HPDE6-E6E7 (cell line): ENCODE data around the gene GOLGA6L25.
"Not testable (repeated sequence)": the region's sequence is repeated elsewhere in the genome, so short reads cannot be mapped to it uniquely, and the experiment has no call there.

Experiments
- DNase-seq: peaks from one replicate; pipeline ENCODE4 v3.0.0; 2011; ENCODE audit warnings: missing footprints; ENCODE audit errors: extremely low spot score

Gene GOLGA6L25, protein sequence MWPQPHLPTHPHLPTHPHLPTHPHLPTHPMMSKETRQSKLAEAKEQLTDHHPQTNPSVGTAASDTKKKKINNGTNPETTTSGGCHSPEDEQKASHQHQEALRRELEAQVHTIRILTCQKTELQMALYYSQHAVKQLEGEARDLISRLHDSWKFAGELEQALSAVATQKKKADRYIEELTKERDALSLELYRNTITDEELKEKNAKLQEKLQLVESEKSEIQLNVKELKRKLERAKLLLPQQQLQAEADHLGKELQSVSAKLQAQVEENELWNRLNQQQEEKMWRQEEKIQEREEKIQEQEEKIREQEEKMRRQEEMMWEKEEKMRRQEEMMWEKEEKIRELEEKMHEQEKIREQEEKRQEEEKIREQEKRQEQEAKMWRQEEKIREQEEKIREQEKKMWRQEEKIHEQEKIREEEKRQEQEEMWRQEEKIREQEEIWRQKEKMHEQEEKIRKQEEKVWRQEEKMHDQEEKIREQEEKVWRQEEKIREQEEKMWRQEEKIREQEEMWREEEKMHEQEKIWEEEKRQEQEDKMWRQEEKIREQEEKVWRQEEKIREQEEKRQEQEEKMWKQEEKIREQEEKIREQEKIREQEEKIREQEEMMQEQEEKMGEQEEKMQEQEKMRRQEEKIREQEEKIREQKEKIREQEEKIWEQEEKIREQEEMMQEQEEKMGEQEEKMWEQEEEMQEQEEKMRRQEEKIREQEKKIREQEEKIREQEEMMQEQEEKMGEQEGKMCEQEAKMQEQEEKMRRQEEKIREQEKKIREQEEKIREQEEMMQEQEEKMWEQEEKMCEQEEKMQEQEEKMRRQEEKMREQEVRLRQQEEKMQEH

DNA sequence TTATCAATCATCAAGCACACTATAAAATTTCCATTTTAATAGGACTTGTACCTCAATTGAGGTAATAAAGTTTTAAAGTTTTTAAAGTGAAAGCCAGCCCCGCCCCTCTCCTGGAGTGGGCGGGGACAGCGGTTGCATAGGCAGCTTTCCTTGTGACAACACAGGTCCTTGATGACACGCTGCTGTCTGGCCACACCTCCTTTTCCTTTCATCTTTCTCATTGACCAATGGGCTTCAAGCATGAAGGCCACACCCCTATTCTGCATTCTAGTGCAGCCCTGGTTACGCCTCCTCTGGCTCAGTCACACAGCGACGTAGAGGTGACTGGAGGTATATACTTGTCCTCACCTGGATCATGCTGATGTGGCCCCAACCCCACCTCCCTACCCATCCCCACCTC lies at the start of gene GOLGA6L25:
TSS of gene GOLGA6L25 (plus strand) at position 301 of the 400 bp plus-strand sequence. CDS start at position 362, 61 bp downstream.
- DNase-seq, result not testable (repeated sequence)

DNA sequence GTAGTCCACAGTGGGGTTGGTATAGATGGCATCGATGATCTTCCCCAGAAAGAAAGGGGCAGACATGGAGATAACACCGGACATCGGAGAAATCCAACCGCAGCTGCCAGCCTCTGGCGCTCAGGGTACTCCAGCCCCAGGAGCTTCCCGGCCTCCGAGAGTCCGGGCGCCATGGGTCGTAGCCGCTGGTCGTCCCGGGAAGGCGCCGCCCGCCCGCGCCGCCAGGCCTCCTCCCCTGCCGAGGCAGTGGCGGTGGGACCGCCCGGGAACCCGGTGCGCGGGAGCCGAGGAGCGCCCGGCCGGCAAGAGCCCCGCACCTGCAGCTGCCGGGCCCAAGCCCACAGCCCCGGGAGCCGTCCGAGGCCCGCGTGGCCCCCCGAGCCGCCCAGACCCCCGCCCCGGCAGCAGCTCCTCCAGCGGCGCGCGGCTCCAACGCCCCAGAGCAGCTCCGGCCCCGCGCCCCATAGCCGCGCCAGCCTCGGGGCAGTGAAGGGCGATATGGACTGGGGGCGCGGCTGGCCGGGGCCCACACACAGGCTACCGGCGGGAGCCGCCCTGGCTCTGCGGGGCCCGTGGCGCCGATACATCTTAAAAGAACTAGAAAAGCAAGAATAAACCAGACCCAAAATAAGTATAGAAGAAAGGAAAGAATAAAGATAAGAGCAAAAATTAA lies 45.0 kb upstream of the GOLGA6L25 start:
- DNase-seq, result not testable (repeated sequence)

DNA sequence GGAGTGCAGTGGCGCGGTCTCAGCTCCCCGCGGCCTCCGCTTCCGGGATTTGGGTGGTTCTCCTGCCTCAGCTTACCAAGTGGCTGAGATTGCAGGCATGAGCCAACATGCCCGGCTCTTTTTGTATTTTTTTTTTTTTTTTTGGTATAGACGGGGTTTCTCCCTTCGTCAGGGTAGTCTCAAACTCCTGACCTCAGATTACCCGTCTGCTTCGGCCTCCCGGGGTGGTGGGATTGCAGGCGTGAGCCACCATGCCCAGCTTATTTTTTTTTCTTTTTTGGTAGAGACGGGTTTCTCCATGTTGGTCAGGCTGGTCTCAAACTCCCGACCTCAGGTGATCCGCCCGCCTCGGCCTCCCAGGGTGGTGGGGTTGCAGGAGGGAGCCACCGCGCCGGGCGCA lies 39.2 kb upstream of the GOLGA6L25 start:
- not testable (repeated sequence) for DNase-seq

DNA sequence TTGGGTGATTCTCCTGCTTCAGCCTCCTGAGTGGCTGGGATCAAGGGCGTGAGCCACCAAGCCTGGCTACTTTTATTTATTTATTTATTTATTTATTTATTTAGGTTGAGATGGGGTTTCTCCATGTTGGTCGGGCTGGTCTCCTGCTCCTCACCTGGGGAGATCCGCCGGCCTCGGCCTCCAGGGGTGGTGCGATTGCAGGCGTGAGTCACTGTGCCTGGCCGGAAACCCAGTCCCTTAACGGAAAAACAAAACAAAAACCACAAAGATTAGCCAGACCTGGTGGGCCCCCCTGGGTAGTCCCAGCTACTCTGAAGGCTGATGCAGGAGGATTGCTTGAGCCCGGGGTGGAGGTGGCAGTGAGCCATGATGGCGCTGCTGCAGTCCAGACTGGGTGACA lies 38.2 kb upstream of the GOLGA6L25 start:
- not testable (repeated sequence) for DNase-seq

DNA sequence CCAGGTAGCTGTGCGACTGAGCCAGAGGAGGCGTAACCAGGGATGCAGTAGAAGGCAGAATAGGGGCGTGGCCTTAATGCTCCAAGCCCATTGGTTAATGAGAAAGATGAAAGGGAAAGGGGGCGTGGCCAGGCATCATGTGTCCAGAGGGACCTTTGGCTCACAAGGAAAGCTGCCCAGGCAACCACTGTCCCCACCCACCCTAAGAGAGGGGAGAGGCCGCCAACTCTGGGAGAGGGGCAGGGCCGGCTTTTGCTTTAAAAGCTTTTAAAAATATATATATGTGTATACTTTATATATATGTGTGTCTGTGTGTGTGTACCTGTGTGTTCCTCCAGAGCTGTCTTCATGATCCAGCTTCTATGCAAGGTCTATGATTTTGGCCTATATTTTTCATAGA lies 20.4 kb upstream of the GOLGA6L25 start, which contains the start of gene GOLGA8G:
TSS of gene GOLGA8G (minus strand) at position 18 of the 400 bp plus-strand sequence. CDS start 62 bp downstream, outside the sequence.
- DNase-seq, result not testable (repeated sequence)

DNA sequence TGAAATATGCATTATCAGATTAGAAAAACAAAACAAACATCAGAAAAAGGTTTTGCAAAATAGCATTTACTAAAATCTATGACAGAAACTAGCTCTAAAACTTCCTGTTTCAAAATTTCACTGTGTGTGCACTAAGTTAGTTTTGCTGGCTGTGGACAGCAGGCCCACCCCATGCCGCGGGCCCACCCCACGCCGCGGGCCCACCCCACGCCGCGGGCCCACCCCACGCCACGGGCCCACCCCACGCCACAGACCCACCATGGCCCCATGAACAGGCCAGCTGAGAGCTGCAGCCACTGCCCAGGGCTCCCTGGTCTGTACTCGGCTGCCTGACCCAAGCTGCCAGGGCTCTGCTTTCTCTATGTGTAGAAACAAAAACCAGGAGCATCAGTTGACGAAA lies 20.0 kb downstream of the GOLGA6L25 start:
- DNase-seq, result not testable (repeated sequence)

DNA sequence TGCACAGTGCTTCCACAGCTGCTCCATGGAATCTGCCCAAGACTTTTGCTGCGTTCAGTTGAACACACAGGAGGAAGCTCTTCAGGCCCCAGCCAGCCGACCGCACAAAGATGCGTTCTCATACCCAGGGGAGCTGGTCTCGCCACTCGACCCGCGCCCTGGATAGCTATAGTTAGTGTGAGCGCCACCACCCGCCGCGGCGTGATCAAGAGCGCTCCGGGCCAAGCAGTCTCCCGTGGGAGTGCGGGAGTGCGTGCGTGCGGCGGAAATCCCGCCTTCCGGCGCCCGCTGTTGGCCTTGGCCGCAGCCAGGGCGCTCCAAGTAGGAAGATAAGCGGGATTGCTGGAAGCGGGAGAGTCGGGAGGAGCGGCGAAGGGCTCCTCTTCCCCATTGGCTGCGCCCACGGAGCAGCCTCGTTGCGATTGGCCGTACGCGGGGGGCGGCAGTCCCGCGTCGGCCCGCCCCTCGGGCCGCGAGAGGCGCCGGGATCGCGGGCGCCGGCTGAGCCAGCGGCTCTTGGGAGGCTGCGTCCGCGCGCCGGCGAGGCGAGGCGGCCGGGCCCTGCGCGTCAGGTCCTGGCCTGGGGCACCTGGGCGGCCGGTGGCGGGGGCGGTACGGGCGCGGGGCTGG lies 35.7 kb downstream of the GOLGA6L25 start:
- not testable (repeated sequence) for DNase-seq

DNA sequence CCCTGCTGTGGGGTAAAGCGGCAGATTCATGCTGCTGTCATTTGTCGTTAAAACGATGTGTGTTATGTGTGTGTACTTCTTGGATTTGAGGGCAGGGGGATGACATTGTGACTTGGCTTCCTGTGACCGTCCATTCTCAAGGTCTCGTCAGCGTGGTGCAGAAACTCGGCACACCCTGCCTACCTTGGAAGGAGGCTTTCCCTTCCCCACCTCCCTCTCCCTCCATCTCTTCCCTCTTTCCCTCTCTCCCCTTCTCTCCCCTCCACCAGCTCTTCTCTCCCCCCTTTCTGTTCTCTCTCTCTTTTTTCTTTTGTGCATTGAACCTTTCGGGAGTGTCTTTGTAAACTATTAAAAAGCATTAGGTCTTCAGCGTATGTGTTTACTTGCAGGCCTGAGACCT lies 36.4 kb downstream of the GOLGA6L25 start:
- DNase-seq, result not testable (repeated sequence)

DNA sequence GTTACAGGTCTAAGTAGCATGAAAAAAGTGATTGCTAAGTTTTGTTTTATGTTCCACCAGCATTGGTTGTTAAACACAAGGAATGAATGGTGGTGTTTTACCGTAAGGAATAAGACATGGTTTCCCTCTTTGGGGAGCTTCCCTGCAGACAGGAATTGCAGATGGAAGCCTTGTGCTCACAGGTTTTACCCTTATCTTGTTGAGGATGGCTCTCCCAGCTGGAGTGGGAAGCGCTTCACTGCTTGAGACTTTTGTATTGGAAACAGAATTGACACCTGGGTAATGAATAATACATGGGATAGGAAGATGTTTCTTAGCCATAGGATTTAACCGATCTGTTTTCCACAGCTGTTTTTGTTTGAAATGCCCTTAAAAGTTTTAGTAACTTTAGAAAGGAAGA lies 39.0 kb downstream of the GOLGA6L25 start:
- DNase-seq, result not testable (repeated sequence)

DNA sequence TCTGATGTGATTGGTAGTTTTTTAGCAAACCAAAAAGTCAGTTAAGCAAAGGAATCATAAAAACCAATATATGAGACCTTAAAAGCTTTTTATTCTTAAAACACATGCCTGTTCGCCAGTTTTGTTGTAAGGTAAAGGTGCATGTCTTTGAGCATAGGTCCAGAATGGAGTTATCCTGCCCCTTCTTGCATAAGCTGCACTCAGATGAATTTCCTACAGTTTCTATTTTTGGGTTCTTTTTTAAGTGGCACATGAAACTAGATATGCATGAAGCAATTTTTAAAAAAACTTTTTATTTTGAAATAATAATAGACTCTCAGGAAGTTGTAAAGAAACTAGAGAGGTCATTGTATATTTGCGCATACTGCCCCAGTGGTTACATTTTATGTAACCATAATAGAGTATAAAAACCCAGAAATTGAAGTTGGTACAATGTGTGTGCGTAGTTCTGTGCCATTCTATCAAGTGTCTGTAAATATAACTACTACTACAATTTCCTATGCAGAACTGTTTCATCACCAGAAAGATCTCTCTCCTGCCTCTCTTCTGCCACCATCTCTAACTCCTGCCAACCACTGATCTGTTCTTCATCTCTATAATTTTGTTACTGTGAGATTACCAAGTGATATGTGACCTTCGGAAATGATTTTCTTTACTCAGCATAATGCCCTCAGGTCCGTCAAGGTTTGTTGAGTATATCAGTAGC lies 40.2 kb downstream of the GOLGA6L25 start:
- not testable (repeated sequence) for DNase-seq

DNA sequence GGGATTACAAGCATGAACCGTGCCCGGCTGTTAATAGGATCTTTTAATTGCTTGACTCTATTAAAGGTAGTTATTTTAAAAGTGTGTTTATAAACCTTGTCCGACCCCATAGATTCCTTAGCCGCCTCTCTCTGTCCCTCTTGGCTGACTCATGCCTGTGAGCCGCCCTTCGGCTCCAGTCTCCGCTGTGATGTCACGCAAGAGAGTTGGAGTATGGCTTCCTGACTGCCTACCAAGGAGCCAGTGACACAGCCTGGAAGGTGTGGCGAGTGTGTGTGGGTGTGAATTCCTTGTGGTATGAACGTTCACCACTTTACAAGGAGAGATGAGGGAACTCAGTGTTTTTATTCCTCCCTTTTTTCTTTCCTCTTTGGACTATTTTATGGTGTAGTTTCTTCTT lies 44.1 kb downstream of the GOLGA6L25 start:
- DNase-seq, result not testable (repeated sequence)

DNA sequence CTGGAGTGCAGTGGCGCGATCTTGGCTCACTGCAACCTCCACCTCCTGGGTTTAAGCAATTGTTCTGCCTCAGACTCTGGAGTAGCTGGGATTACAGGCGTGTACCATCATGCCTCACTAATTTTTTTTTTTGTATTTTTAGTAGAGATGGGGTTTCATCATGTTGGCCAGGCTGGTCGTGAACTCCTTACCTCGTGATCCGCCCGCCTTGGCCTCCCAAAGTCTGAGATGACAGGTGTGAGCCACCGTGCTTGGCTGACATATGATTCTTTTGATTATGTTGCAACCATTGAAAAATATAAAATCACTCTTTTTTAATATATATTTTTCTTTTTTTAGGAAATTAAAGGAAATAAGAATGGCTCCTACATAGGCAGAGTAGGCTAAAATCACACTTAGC lies 44.8 kb downstream of the GOLGA6L25 start:
- DNase-seq, result not testable (repeated sequence)

DNA sequence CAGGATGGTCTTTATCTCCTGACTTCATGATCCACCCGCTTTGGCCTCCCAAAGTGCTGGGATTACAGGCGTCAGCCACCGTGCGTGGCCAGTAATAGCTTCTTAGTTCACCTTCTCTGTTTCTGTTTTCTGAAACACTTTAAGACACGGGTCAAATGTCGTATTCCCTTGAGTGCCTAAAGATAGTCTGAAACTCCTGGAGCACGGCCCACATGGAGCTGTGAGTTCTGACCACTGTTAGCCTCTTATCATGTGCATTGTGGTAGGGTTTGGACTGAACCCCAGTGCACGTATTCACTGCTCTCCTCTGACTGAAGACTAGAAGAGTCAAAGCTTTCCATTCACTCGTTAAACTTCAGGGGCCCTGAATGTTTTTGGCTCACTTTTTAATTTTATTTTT lies 48.8 kb downstream of the GOLGA6L25 start:
- not testable (repeated sequence) for DNase-seq
